GM13976 (cell line): ENCODE measurements around the gene YBX1.

Experiments
- DNase-seq: peaks from one replicate; pipeline ENCODE4 v3.0.0; 2012; ENCODE audit warnings: low spot score
- in situ Hi-C: fragments of 300-500 bp; cut with MboI; formaldehyde crosslinking; loops from one replicate; pipeline ENCODE4 v1.12.0; 2022; ENCODE audit warnings: low sequenced_read_pairs, mixed read lengths, inconsistent platforms; ENCODE audit not compliant: unreplicated experiment
- TF ChIP-seq, protein P1 (sequence below): IDR thresholded peaks from 2 replicates; pipeline ENCODE4 v1.5.1; 2012; ENCODE audit warnings: borderline replicate concordance, mild to moderate bottlenecking; ENCODE audit not compliant: insufficient read depth; ENCODE audit errors: extremely low read depth, missing control alignments, control extremely low read depth

YBX1 gene

DNA sequence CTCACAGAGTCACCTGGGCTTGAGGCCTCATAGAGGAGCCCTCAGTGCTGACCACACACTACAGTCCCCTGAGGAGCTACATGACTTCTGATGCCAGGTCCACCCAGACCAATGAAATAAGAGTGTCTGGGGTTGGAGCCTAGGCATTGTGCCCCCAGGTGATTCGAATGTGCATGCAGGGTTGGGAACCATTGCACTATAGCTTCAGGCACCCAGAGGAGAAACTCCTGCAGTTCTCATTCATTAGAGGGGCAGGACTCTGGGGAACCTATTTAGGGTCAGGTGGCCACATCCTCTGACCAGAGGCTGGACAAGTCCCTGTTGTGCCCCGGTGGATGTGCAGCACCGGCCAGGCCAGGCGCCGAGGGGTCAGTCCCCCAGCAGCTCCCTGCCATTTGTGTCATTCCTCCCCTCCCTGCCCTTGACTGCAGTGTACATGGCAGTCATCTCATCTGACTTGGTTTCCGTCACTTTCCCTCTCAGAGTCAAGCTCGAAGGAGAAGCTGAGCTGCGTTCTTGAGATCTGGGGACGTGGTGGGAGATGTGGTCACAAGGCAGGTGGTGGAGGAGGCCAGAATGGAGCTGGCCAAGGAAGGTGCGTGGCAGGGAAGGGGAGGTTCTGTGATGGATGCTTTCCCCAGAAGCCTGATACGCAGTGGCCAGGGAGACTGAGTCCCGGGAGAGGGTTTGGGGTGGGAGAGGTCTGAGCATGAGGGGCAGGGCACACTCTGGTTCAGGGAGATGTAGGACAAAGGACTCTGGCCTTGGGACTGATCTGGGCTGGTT lies 51.4 kb downstream of the YBX1 start:
- in situ Hi-C loops = loop anchor here (25.0 kb wide), 1 partner anchor 396 kb away; the partner anchor contains the start of gene FOXJ3
- no peak for DNase-seq
- TF ChIP-seq, protein P1, sequence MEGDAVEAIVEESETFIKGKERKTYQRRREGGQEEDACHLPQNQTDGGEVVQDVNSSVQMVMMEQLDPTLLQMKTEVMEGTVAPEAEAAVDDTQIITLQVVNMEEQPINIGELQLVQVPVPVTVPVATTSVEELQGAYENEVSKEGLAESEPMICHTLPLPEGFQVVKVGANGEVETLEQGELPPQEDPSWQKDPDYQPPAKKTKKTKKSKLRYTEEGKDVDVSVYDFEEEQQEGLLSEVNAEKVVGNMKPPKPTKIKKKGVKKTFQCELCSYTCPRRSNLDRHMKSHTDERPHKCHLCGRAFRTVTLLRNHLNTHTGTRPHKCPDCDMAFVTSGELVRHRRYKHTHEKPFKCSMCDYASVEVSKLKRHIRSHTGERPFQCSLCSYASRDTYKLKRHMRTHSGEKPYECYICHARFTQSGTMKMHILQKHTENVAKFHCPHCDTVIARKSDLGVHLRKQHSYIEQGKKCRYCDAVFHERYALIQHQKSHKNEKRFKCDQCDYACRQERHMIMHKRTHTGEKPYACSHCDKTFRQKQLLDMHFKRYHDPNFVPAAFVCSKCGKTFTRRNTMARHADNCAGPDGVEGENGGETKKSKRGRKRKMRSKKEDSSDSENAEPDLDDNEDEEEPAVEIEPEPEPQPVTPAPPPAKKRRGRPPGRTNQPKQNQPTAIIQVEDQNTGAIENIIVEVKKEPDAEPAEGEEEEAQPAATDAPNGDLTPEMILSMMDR = no peak

DNA sequence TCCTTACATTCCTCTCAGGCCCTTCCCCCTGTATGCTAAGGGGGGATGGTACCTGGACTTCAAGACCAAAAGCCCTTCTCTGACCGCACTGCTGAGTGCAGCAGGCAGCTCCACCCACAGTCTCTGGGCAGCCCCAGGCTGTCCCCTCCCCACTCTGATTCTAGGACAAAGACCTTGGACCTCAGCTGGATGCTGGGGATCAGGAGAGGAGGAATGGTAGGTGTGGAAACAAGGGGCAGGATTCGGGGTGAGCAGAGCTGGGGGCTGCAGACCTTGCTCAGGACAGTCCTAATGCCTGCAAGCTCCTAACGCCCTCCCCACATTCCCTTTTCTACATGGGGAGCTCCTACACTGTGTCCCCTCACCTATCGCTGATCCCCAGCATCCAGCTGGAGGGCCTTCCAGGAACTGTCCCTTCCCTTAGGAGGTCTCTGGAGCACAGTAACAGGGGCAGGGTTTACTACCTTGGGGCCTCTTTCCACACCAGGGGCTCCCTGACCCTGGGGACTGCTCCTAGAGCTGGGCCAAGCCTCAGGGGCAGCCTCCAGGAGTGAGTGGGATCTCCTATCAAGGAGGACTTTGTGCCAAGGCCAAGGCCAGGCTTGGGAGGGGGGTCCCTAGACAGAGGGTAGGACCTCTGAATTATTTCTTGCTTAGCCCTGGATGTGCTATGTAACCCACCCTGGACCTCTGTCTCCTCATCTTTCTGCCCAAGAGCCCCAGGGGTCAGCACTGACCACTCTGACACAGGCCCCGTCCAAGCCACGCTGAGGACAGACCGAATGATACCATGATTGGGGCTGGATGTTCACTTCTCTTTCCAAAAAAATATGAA lies 52.2 kb downstream of the YBX1 start:
- no peak for DNase-seq
- in situ Hi-C loops = loop anchor here (25.0 kb wide), 1 partner anchor 397 kb away; the partner anchor contains the start of gene FOXJ3
- TF ChIP-seq, protein P1 = no peak

DNA sequence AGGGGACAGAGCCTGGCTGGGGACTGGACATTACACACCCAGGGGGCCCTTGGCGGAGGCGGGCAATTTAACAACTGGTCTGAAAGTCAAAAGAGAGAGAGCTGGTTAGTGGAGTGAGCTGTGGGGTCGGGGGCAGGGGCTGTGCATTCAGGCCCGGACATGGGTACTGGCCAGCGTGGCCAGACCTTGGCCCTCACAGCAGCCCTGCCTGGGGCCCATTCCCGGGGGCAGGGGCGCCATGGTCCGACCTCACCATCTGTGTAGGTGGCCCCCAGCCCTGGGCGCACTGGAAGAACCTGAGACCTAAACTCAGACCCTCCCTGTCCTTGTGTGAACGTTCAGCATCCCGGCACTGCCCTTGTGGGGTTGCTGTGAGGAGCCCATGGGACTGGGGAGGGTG lies 52.8 kb downstream of the YBX1 start:
- in situ Hi-C loops = loop anchor here (25.0 kb wide), 1 partner anchor 398 kb away; the partner anchor contains the start of gene FOXJ3
- TF ChIP-seq, protein P1 = no peak
- no peak for DNase-seq

DNA sequence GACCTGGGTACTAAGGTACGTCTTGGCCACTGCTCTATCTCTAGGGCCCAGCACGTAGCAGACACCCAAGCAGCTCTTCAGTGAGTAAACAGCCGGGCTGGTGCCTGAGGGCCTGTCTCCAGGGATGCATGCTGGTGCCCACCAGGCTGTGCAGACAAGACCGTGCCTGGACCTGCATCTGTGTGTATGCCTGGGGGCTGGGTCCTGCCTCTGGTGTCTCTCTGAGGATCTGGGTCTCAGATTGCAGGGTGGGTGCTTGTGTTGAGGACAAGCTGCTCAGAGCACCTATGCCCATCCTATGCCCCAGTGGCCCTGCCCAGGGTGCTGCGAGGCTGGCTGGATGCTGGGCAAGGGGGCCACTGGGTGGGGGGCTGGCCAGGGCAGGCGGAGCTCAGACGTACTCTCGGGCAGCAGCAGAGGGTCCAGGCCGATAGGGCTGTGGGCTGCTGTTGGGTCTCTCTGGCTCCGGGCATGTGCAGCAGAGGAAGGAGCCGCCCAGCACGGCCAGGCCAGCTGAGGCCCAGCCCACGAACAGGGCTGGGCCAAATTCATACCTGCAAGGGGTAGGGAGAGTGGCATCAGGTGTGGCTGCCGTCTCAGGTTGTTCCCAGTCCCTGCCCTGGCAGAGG lies 53.4 kb downstream of the YBX1 start:
- in situ Hi-C loops = loop anchor here (25.0 kb wide), 1 partner anchor 398 kb away; the partner anchor contains the start of gene FOXJ3
- TF ChIP-seq, protein P1 = no peak

DNA sequence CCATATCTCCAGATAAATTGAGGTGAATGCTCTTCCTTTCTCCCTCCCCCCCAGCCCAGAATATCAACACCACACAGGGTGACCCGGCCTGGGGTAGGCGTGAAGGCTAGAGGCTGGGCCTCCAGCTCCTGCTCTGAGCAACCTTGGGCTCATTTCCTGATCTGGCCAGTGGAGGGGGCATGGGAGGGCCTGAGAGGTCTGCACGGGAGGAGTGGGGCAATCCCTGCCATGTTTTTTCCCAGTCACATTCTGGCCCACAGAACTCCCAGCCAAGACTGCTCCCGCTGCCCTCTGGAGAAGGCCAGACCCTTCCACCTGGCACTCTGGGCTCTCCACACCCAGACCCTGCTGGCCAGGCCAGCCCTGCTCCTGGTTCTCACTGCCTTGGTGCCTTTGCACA lies 53.9 kb downstream of the YBX1 start:
- in situ Hi-C loops = loop anchor here (25.0 kb wide), 1 partner anchor 399 kb away; the partner anchor contains the start of gene FOXJ3
- TF ChIP-seq, protein P1 = peak; percentile 13
- DNase-seq = no peak

More for the DNA sequence above, 53.4 kb downstream of the YBX1 start:
- DNase-seq = no peak
